H1 (cell line): Measurements from ENCODE around the gene SYCE3. TPM values are rescaled to one million over a fixed set of nuclear protein-coding genes. Genes with fewer than 3 reads are reported as not detected.

ENCODE experiments used
- BCL11A ChIP-seq, 2 experiments: IDR thresholded peaks; one replicate each; pipeline ENCODE4 v1.6.1; 2011; ENCODE audit warnings: low read depth in 2 of 2, low read length in 2 of 2, mild to moderate bottlenecking in 2 of 2
- BRCA1 ChIP-seq: IDR thresholded peaks from 2 replicates; pipeline ENCODE4 v1.6.1; 2012; ENCODE audit warnings: low read depth, low read length, improper control_type of control experiment
- FOSL1 ChIP-seq: IDR thresholded peaks from 2 replicates; pipeline ENCODE4 v1.6.1; 2011; ENCODE audit warnings: mild to moderate bottlenecking, low read depth, low read length, moderate library complexity; ENCODE audit not compliant: insufficient read depth
- JUND ChIP-seq: IDR thresholded peaks from 2 replicates; pipeline ENCODE4 v1.6.1; 2011; ENCODE audit warnings: mild to moderate bottlenecking, improper control_type of control experiment, low read length
- KDM4A ChIP-seq: IDR thresholded peaks from one replicate; pipeline ENCODE4 v1.7.1; 2012; ENCODE audit warnings: low read depth, mild to moderate bottlenecking, moderate library complexity, low read length, inconsistent platforms; ENCODE audit not compliant: severe bottlenecking
- polyA plus RNA-seq, 7 experiments: library from polyadenylated mRNA; depleted of rRNA in 3 of 7; stranded (reverse) in 5 of 7; unstranded in 2 of 7; fragments of >200 nt in 5 of 7; fragments of 200-250 nt in 2 of 7; gene quantifications; 1 replicate in 5 of 7; 2 replicates in 1 of 7; 4 replicates in 1 of 7; pipeline versions ENCODE4 v1.2.1 to v1.2.3, GENCODE V29; 2011 to 2013; ENCODE audit warnings: missing spikeins in 2 of 7, mixed read lengths in 2 of 7
- total RNA-seq: library from RNA; stranded (reverse); fragmentation: NEBNext Ultra II Directional; extraction: Animal tissue kit (Norgen Biotek cat#: 25700); gene quantifications from 2 replicates; pipeline ENCODE4 v1.2.1, GENCODE V29; 2021

SYCE3 gene
- total and polyA plus RNA-seq, 2 of the 8 experiments (the other 6 are each of a cell fraction or from before 2014, with no cell fraction given), result 1.9 TPM; not detected in 1

DNA sequence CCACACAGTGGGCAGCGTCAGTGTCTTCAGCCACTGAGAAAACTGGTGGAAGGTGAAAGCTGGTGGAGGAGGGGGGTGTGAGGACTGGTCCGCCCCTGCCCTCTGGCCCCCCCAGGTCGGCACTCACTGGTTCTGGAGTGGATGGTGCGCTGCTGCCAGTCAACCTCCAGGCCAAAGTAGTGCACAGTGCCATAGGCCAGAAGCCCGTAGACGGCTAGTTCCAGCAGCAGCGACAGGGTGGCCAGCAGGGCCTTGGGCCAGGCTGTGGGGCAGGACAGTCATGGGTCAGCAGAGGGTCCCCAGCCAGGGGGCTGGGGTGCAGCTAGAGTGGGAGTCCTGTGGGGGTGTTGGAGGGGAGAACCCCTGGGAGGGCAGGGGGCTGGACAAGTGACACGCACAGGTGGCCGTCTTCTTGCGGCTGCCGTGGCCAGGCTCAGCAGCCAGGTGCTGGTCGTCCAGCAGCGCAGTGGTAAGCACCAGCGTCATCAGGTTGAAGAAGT lies 57.4 kb downstream of the SYCE3 start (continued):
- TF ChIP-seq JUND (no peak), KDM4A (no peak), FOSL1 (no peak), BCL11A (IDR thresholded peaks at IDR 0.05; ENCODE audit: low read depth in 2 of 2, low read length in 2 of 2) (no peak), BRCA1 (no peak)
- TF ChIP-seq, all 59 proteins: peak for 0
